ENCODE data around the gene HOXC6. TPM values are rescaled to one million over a fixed set of nuclear protein-coding genes. Genes with fewer than 3 reads are reported as not detected.
A peak's percentile ranks its signal among the peaks of the same experiment; 100 is the strongest.

Gene HOXC6
- total and polyA plus RNA-seq, 9 donors, result 3.9 to 56.1 (median 23.3) TPM

DNA sequence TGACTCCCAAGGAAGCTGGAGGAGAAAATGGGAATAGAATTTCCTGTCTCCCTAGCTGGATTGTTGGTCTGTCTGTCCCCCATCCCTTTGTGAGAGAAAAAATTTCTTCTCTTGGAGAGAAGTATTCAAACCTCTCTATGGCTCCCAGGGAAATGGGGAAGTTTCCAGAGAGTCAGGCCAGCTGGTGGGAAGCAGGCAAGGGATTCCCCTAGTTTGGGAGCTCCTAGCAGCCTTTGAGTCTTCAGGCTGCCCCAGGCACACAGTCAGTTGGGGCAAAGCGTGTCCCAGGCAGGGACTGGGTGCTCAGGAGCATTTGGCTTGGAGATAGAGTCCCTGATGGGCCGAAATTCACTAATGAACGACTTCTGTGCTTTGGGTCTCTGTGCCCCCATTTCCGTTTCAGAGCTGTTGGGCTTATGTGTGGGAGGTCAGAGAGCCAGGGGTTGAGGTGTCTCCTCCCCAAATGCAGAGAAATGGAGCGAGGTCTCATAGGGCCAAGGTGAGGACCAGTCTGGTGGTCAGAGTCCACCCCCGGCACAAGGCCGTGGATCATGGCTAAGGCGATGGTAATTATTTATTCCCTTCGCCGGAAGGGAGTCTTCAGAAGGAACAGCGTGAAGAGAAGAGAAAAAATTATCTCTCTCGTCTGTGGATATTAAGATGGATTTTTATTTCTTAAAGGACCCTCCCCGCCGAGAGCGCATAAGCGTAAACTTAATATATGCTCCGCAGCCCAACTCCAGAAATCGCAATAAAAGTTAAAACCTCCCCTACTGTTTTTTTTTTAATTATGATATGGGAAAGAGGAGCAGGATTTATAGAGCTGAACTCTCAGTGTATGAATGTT lies 34.9 kb upstream of the HOXC6 start:
- Histone ChIP-seq H3K4me1 (ENCODE audit: insufficient read depth) (peaks cover 8% of the 10 kb centered on the region), H3K9me3 (no peaks in the 10 kb centered on the region), H3K4me3 (no peak overlapping the region), H3K27me3 (no peaks in the 10 kb centered on the region), H3K27ac (no peak overlapping the region), H3K36me3 (no peaks in the 10 kb centered on the region)
- intact Hi-C loops (cut with DNase I), result loop anchor here in 1 of 4 donors (10.0 kb wide), 1 partner anchor 361 kb away; no protein-coding TSS in a partner anchor
- WGBS, 3 donors, result 50 to 63% (median 61%) methylated on average over 18 of the region's 18 CpGs
- DNase-seq, result no peak
- TF ChIP-seq CTCF (IDR thresholded peaks at IDR 0.05), result no peak
- TF ChIP-seq POLR2A (IDR thresholded peaks at IDR 0.05), result no peak
- no peak for TF ChIP-seq EP300 (IDR thresholded peaks at IDR 0.05)

DNA sequence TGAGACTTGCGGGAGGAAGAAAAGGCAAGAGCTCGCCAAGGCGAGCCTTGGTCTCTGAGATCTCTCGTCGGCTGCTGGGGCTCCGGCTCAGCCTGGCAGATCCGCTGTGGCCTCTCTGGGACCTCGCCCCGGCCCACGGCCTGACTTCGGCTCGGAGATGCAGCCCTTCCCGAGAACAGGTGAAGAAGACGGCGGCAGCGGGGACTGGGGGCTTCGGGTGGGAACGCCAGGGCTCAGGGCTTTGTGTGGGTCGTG lies 34.3 kb upstream of the HOXC6 start:
- intact Hi-C loops (cut with DNase I), result loop anchor here in 1 of 4 donors (10.0 kb wide), 1 partner anchor 361 kb away; no protein-coding TSS in a partner anchor

DNA sequence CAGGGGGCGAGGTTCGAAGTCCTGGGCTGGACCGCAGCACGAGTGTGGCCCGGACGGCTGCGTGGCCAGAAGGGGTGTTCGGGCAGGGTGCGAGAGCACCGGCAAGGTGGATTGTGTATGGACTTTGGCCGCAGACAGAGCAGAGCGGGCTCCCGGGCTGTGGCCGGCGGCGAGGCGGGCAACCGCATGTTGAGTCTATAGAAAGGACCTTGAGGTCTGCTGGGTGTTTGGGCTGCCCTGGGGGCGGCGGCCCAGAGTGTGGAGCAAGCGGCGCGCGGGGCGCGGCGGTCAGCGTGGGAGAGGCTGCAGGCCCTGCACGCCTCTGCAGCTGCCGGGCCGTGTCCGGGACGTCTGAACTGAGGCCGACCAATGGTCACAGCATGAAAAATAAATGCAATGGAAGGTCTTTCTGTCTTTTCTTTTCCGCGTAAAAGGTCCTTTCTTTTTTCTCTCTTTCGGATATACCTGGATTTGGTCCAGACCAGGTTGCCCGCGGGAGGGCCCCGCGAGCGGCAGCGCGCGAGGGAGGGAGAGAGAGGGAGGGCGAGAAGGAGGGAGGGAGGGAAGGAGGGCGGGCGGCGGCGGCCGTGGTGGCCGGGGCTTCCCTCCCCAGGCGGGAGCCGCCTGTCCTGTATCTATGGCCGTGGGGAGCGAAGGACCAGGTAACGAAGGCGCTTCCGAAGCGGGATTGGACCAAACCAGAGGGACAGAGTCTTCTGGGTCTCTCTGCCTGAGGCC lies 33.8 kb upstream of the HOXC6 start:
- 4 to 13% (median 7%) methylated on average over 60 of the region's 60 CpGs for WGBS, 3 donors
- Histone ChIP-seq H3K36me3 (no peaks in the 10 kb centered on the region), H3K9me3 (no peaks in the 10 kb centered on the region), H3K27ac (peak overlapping the region in 1 of 2 donors; percentile 72), H3K4me1 (ENCODE audit: insufficient read depth) (peaks cover 8% of the 10 kb centered on the region), H3K4me3 (peak overlapping the region; percentile 21), H3K27me3 (no peaks in the 10 kb centered on the region)
- DNase-seq, result peak in 1 of 5 donors; percentile 65
- intact Hi-C loops (cut with DNase I), result loop anchor here in 1 of 4 donors (10.0 kb wide), 1 partner anchor 360 kb away; no protein-coding TSS in a partner anchor
- no peak for TF ChIP-seq POLR2A (IDR thresholded peaks at IDR 0.05)

More for the DNA sequence above, 34.3 kb upstream of the HOXC6 start:
- H3K4me3 ChIP-seq, result peak overlapping the region; percentile 21
- H3K27me3 ChIP-seq, result no peaks in the 10 kb centered on the region
- H3K36me3 ChIP-seq, result no peaks in the 10 kb centered on the region
- 16 to 29% (median 18%) methylated on average over 19 of the region's 19 CpGs for WGBS, 3 donors
- DNase-seq, result peak in 1 of 5 donors; percentile 39
- TF ChIP-seq POLR2A (IDR thresholded peaks at IDR 0.05) (no peak), EP300 (IDR thresholded peaks at IDR 0.05) (no peak), CTCF (IDR thresholded peaks at IDR 0.05) (no peak)
- H3K9me3 ChIP-seq, result no peaks in the 10 kb centered on the region
- H3K27ac ChIP-seq, result peak overlapping the region in 1 of 2 donors; percentile 24
- peaks cover 8% of the 10 kb centered on the region for H3K4me1 ChIP-seq (ENCODE audit: insufficient read depth)

- Histone ChIP-seq H3K27ac (peak overlapping the region in 1 of 2 donors; percentile 72), H3K4me1 (ENCODE audit: insufficient read depth) (peaks cover 8% of the 10 kb centered on the region), H3K36me3 (no peaks in the 10 kb centered on the region), H3K4me3 (peak overlapping the region; percentile 21), H3K9me3 (no peaks in the 10 kb centered on the region), H3K27me3 (no peaks in the 10 kb centered on the region)
- 8 to 17% (median 13%) methylated on average over 17 of the region's 17 CpGs for WGBS, 3 donors
- no peak for DNase-seq
- intact Hi-C loops (cut with DNase I), result loop anchor here in 1 of 4 donors (10.0 kb wide), 1 partner anchor 360 kb away; no protein-coding TSS in a partner anchor
- no peak for TF ChIP-seq CTCF (IDR thresholded peaks at IDR 0.05)
- TF ChIP-seq POLR2A (IDR thresholded peaks at IDR 0.05), result no peak
- TF ChIP-seq EP300 (IDR thresholded peaks at IDR 0.05), result no peak
Observed at GRCh38 chr12:53995002-53995377, 33.2 kb upstream of the HOXC6 start.
